DOHH2 (cell line): ENCODE data around the gene KRT76.

Experiments
- EZH2phosphoT487 ChIP-seq: fragments of 200-600 bp; sonication (generic); IDR thresholded peaks from 2 replicates; pipeline ENCODE4 v1.6.1; 2017; ENCODE audit warnings: borderline replicate concordance, mild to moderate bottlenecking, antibody characterized with exemption, low read length, moderate library complexity, mixed read lengths
- TF ChIP-seq, protein P1 (sequence below): fragments of 200-600 bp; sonication (generic); IDR thresholded peaks from one replicate; pipeline ENCODE4 v1.5.1; 2014; ENCODE audit warnings: antibody characterized with exemption, mild to moderate bottlenecking, low read depth, low read length; ENCODE audit not compliant: poor library complexity, severe bottlenecking

DNA sequence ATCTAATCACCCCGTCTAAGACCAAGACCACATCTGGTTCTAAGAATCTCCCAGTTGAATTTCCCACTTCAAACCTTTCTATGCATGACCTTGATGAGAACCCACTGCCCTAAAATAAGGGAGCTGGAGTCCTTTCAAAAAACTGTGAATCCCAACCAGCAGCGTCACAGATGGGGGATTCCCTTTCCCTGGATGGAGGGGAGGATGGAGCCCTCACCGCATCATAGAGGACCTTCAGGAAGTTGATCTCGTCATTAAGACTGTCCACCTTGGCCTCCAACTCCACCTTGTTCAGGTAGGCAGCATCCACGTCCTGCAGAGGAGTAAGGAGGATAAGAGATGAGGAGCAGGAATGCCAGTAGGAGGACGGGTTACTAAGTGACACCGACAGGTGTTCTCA, 32.0 kb upstream of the KRT76 start:
- TF ChIP-seq, protein P1, sequence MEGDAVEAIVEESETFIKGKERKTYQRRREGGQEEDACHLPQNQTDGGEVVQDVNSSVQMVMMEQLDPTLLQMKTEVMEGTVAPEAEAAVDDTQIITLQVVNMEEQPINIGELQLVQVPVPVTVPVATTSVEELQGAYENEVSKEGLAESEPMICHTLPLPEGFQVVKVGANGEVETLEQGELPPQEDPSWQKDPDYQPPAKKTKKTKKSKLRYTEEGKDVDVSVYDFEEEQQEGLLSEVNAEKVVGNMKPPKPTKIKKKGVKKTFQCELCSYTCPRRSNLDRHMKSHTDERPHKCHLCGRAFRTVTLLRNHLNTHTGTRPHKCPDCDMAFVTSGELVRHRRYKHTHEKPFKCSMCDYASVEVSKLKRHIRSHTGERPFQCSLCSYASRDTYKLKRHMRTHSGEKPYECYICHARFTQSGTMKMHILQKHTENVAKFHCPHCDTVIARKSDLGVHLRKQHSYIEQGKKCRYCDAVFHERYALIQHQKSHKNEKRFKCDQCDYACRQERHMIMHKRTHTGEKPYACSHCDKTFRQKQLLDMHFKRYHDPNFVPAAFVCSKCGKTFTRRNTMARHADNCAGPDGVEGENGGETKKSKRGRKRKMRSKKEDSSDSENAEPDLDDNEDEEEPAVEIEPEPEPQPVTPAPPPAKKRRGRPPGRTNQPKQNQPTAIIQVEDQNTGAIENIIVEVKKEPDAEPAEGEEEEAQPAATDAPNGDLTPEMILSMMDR = no peak
- no peak for TF ChIP-seq EZH2phosphoT487
